H1 (cell line): ENCODE data around the gene TYRP1. TPM values are rescaled to one million over a fixed set of nuclear protein-coding genes. Genes with fewer than 3 reads are reported as not detected.

Source experiments
- CTCF ChIA-PET: fragments of 300-600 bp; sonication (Branson Sonifier 250); formaldehyde crosslinking; loops from one replicate; lab custom pipeline; 2021; ENCODE audit not compliant: partially characterized antibody; lab: Charles Lee
- POLR2A ChIA-PET: fragments of 300-600 bp; sonication (Branson Sonifier 250); formaldehyde crosslinking; loops from one replicate; lab custom pipeline; 2021; ENCODE audit warnings: inconsistent platforms; ENCODE audit not compliant: partially characterized antibody; lab: Charles Lee
- DNase-seq, 2 experiments: peaks; one replicate each; pipeline versions ENCODE4 v3.0.0 to v3.0.0-alpha.2; 2010 to 2022; ENCODE audit warnings: low spot score in 2 of 2, low read depth in 1 of 2, mixed read lengths in 1 of 2
- FAIRE-seq: peaks from 2 replicates; lab custom pipeline; 2011; peaks lifted over from hg19 to GRCh38; lab: Jason Lieb, UNC
- H2AFZ ChIP-seq: 2 replicates; pipeline ENCODE4 v1.8.1; 2012; ENCODE audit warnings: low read length, inconsistent platforms
- H2AK5ac ChIP-seq: 2 replicates; pipeline ENCODE4 v1.6.1; 2013; ENCODE audit warnings: low read depth, low read length
- H2BK120ac ChIP-seq: replicated peaks from 2 replicates; pipeline ENCODE3; 2013; ENCODE audit warnings: low read depth, low read length, inconsistent platforms
- H2BK12ac ChIP-seq: 2 replicates; pipeline ENCODE4 v1.6.1; 2013; ENCODE audit warnings: low read depth, low read length
- H2BK15ac ChIP-seq: 2 replicates; pipeline ENCODE4 v1.6.1; 2013; ENCODE audit warnings: low read length
- H2BK20ac ChIP-seq: 2 replicates; pipeline ENCODE4 v1.6.1; 2013; ENCODE audit warnings: low read length
- H2BK5ac ChIP-seq: 2 replicates; pipeline ENCODE4 v1.6.1; 2013; ENCODE audit warnings: low read depth, low read length
- H3K14ac ChIP-seq: 2 replicates; pipeline ENCODE4 v1.6.1; 2013; ENCODE audit warnings: inconsistent platforms; ENCODE audit not compliant: insufficient read length
- H3K18ac ChIP-seq: 2 replicates; pipeline ENCODE4 v1.6.1; 2013; ENCODE audit warnings: low read length; ENCODE audit errors: extremely low read depth
- H3K23ac ChIP-seq: 2 replicates; pipeline ENCODE4 v1.6.1; 2013; ENCODE audit warnings: inconsistent platforms; ENCODE audit not compliant: insufficient read length
- H3K23me2 ChIP-seq: 2 replicates; pipeline ENCODE4 v1.6.1; 2013; ENCODE audit warnings: low read depth, low read length
- H3K27ac ChIP-seq: 2 replicates; pipeline ENCODE4 v1.6.1; 2011; ENCODE audit warnings: low read depth, low read length, inconsistent platforms
- H3K27me3 ChIP-seq, 4 experiments: replicated peaks in 1 of 4; 1 replicate in 1 of 4; 2 replicates in 3 of 4; pipeline versions ENCODE4 v1.6.1 to v1.8.1; 2011 to 2013; ENCODE audit warnings: low read length in 3 of 4, mild to moderate bottlenecking in 3 of 4, inconsistent platforms in 2 of 4, mixed read lengths in 2 of 4, moderate library complexity in 1 of 4; ENCODE audit not compliant: control insufficient read depth in 3 of 4, insufficient read depth in 3 of 4; ENCODE audit errors: extremely low read depth in 1 of 4
- H3K36me3 ChIP-seq, 4 experiments: 2 replicates each; pipeline versions ENCODE4 v1.6.1 to v1.8.1; 2011 to 2013; ENCODE audit warnings: mild to moderate bottlenecking in 4 of 4, low read length in 3 of 4, moderate library complexity in 2 of 4, control low read depth in 1 of 4, inconsistent platforms in 1 of 4; ENCODE audit not compliant: insufficient read depth in 4 of 4, control insufficient read depth in 2 of 4
- H3K4ac ChIP-seq: replicated peaks from 2 replicates; pipeline ENCODE3; 2013; ENCODE audit warnings: low read length, low read depth, mixed read lengths, inconsistent platforms; ENCODE audit not compliant: insufficient read length
- H3K4me1 ChIP-seq, 4 experiments: replicated peaks in 1 of 4; 1 replicate in 1 of 4; 2 replicates in 3 of 4; pipeline versions ENCODE4 v1.6.1 to v1.8.1; 2011 to 2013; ENCODE audit warnings: low read length in 3 of 4, inconsistent platforms in 2 of 4, mixed read lengths in 1 of 4; ENCODE audit not compliant: insufficient read depth in 4 of 4, control insufficient read depth in 3 of 4
- H3K4me2 ChIP-seq, 2 experiments: 2 replicates each; pipeline versions ENCODE4 v1.6.1 to v1.8.1; 2011 to 2013; ENCODE audit warnings: low read depth in 2 of 2, low read length in 2 of 2, control low read depth in 1 of 2, inconsistent platforms in 1 of 2, mild to moderate bottlenecking in 1 of 2; ENCODE audit not compliant: insufficient read depth in 1 of 2
- H3K4me3 ChIP-seq, 4 experiments: fragments of 200-600, 300-600 bp in 1 of 4; sonication (generic), shearing (Covaris generic), sonication (Bioruptor Twin) in 1 of 4; 2 replicates each; pipeline versions ENCODE4 v1.5.1 to v1.8.1; 2011 to 2016; ENCODE audit warnings: low read length in 4 of 4, low read depth in 3 of 4, control low read depth in 2 of 4, inconsistent platforms in 2 of 4, mild to moderate bottlenecking in 2 of 4, mixed read lengths in 1 of 4, moderate library complexity in 1 of 4; ENCODE audit not compliant: insufficient read depth in 2 of 4; ENCODE audit errors: extremely low read depth in 1 of 4
- H3K56ac ChIP-seq: replicated peaks from 2 replicates; pipeline ENCODE3; 2013; ENCODE audit warnings: low read depth, mild to moderate bottlenecking, mixed read lengths, low read length, inconsistent platforms; ENCODE audit not compliant: insufficient read length
- H3K79me1 ChIP-seq: 2 replicates; pipeline ENCODE4 v1.6.1; 2013; ENCODE audit warnings: low read depth, low read length, control low read depth
- H3K79me2 ChIP-seq, 2 experiments: 2 replicates each; pipeline versions ENCODE4 v1.6.1 to v1.8.1; 2012 to 2013; ENCODE audit warnings: low read length in 2 of 2, mild to moderate bottlenecking in 2 of 2, inconsistent platforms in 1 of 2; ENCODE audit not compliant: insufficient read depth in 2 of 2, control insufficient read depth in 1 of 2
- H3K9ac ChIP-seq, 4 experiments: replicated peaks in 1 of 4; 1 replicate in 1 of 4; 2 replicates in 3 of 4; pipeline versions ENCODE4 v1.6.1 to v1.8.1; 2011 to 2013; ENCODE audit warnings: low read depth in 3 of 4, low read length in 3 of 4, control low read depth in 2 of 4, mild to moderate bottlenecking in 2 of 4, moderate library complexity in 2 of 4, inconsistent platforms in 1 of 4; ENCODE audit errors: extremely low read depth in 1 of 4
- H3K9me3 ChIP-seq, 2 experiments: 2 replicates each; pipeline versions ENCODE4 v1.6.1 to v1.8.1; 2012 to 2013; ENCODE audit warnings: mild to moderate bottlenecking in 2 of 2, moderate library complexity in 2 of 2, control low read depth in 1 of 2, inconsistent platforms in 1 of 2, low read depth in 1 of 2, low read length in 1 of 2, mixed read lengths in 1 of 2; ENCODE audit not compliant: insufficient read depth in 2 of 2
- H4K20me1 ChIP-seq, 2 experiments: replicated peaks in 1 of 2; 2 replicates each; pipeline versions ENCODE3 to v1.8.1; 2011 to 2013; ENCODE audit warnings: inconsistent platforms in 2 of 2, low read length in 2 of 2, mild to moderate bottlenecking in 1 of 2; ENCODE audit not compliant: insufficient read depth in 2 of 2, control insufficient read depth in 1 of 2
- H4K5ac ChIP-seq: 2 replicates; pipeline ENCODE4 v1.6.1; 2013; ENCODE audit warnings: low read length, low read depth, mixed read lengths, inconsistent platforms; ENCODE audit not compliant: insufficient read length
- H4K8ac ChIP-seq: 2 replicates; pipeline ENCODE4 v1.8.0; 2013; ENCODE audit warnings: mild to moderate bottlenecking, moderate library complexity, low read length, inconsistent platforms; ENCODE audit not compliant: insufficient read depth; ENCODE audit errors: extremely low read depth
- H4K91ac ChIP-seq: replicated peaks from 2 replicates; pipeline ENCODE3; 2013; ENCODE audit warnings: low read length, mixed read lengths, inconsistent platforms; ENCODE audit not compliant: insufficient read length
- CBX8 ChIP-seq: fragments of 300-800, 300-1000 bp; sonication (generic); IDR thresholded peaks from 2 replicates; pipeline ENCODE4 v1.7.1; 2016; ENCODE audit warnings: low read depth, low read length, borderline replicate concordance
- NANOG ChIP-seq: IDR thresholded peaks from 2 replicates; pipeline ENCODE4 v1.6.1; 2011; ENCODE audit warnings: low read length, low read depth, mild to moderate bottlenecking, inconsistent platforms; ENCODE audit not compliant: insufficient read depth, poor library complexity, severe bottlenecking
- polyA plus RNA-seq, 7 experiments: library from polyadenylated mRNA; depleted of rRNA in 3 of 7; stranded (reverse) in 5 of 7; unstranded in 2 of 7; fragments of >200 nt in 5 of 7; fragments of 200-250 nt in 2 of 7; gene quantifications; 1 replicate in 5 of 7; 2 replicates in 1 of 7; 4 replicates in 1 of 7; pipeline versions ENCODE4 v1.2.1 to v1.2.3, GENCODE V29; 2011 to 2013; ENCODE audit warnings: missing spikeins in 2 of 7, mixed read lengths in 2 of 7
- total RNA-seq: library from RNA; stranded (reverse); fragmentation: NEBNext Ultra II Directional; extraction: Animal tissue kit (Norgen Biotek cat#: 25700); gene quantifications from 2 replicates; pipeline ENCODE4 v1.2.1, GENCODE V29; 2021

The TYRP1 gene
- total and polyA plus RNA-seq, 2 of the 8 experiments (the other 6 are each of a cell fraction or from before 2014, with no cell fraction given): 0.15 TPM; not detected in 1

- Histone ChIP-seq H2BK20ac (no peak overlapping the region), H3K79me1 (no peaks in the 10 kb centered on the region), H3K27me3 (no peaks in the 10 kb centered on the region), H4K8ac (no peak overlapping the region), H2BK12ac (no peak overlapping the region), H4K5ac (no peak overlapping the region), H3K14ac (no peak overlapping the region), H4K20me1 (no peaks in the 10 kb centered on the region), H3K9me3 (no peaks in the 10 kb centered on the region), H2BK120ac (no peak overlapping the region), H3K36me3 (no peaks in the 10 kb centered on the region), H3K79me2 (no peaks in the 10 kb centered on the region), H3K9ac (no peak overlapping the region), H3K4me2 (no peak overlapping the region), H3K56ac (no peak overlapping the region), H3K23ac (no peak overlapping the region), H2BK5ac (no peak overlapping the region), H3K4ac (no peak overlapping the region), H3K4me1 (no peaks in the 10 kb centered on the region), H3K4me3 (no peak overlapping the region), H2BK15ac (no peak overlapping the region), H3K18ac (no peak overlapping the region), H3K27ac (no peak overlapping the region), H2AK5ac (no peak overlapping the region), H2AFZ (no peak overlapping the region), H4K91ac (no peak overlapping the region), H3K23me2 (no peaks in the 10 kb centered on the region)
- no peak for FAIRE-seq
- ChIA-PET POLR2A (no interaction called here), CTCF (interaction anchor here (0.6 to 2.6 kb wide), 7 partner anchors 18 to 1396 kb away, joined by 3 to 9 read pairs (median 4); no protein-coding TSS in a partner anchor)
- TF ChIP-seq NANOG: no peak
- TF ChIP-seq CBX8: no peak
- DNase-seq: no peak
Observed at GRCh38 chr9:12701126-12701525, 7.9 kb downstream of the TYRP1 start.
